Measurements from ENCODE around the gene SYT14.
A peak's percentile ranks its signal among the peaks of the same experiment; 100 is the strongest.
"Not testable (repeated sequence)": the region's sequence is repeated elsewhere in the genome, so short reads cannot be mapped to it uniquely, and the experiment has no call there.

The SYT14 gene

DNA sequence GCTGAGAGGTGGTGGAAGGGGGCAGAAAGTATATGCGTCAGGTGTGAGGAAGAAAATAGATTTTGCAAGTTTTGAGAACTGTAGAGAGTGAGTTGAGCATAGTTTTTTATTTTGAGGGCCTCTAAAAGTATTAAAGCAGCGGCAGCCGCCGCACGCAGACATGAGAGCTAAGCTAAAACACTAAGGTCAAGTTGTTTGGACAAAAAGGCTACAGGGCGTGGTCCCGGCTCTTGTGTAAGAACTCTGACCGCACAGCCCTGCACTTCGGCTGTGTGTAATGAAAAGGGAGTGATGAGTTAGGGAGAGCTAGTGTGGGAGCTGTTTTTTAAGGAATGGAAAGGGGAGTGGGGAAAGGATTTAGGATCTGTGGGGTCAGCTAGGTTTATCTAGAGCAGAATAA lies 174.9 kb downstream of the SYT14 start:
- DNase-seq (ENCODE audit: low read depth, low spot score): not testable (repeated sequence)

DNA sequence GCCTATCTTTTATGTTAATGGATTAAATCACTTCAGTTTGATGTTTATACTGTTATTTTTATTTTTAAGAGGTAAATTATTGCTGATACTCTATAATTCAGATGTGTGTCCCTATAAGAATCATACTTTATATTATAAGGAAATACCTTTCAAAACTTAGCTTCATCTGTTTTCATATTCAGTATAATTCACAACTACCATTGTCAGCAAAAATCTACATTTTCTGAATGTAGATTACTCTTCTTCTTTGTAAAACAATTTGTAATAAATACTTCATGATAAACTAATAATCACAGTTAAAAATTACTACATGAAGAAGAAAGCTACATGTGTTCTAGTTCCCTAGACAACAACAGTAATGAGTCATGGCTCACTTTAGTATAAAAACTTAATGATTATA lies 179.2 kb downstream of the SYT14 start:
- no peak for DNase-seq (ENCODE audit: low read depth, low spot score)

DNA sequence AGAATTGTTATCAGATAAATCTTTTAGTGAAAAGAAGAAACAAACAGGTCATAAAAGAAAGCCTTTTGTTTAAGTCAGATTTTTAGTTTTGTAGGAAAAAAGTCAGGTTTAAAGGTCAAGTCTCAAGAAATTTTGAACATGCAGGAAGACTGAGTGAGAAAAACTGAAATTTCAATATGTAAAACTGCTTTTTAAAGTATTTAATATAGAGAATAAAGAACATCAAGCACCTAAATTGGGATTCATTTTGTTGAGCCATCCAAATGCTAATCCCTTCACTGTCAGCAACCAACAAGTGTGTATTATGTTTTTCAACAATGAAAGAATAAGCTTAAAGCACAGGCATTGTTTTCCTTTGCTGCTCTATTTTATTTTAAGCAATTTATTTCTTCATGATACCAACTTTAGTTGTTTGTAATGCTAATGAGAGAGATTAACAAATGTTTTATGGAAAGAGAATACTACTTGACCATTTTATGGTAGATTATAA lies 179.7 kb downstream of the SYT14 start:
- no peak for DNase-seq (ENCODE audit: low read depth, low spot score)

GRCh38 chr1:210123383-210123782 lies 185.4 kb downstream of the SYT14 start:
- DNase-seq (ENCODE audit: low read depth, low spot score): no peak

DNA sequence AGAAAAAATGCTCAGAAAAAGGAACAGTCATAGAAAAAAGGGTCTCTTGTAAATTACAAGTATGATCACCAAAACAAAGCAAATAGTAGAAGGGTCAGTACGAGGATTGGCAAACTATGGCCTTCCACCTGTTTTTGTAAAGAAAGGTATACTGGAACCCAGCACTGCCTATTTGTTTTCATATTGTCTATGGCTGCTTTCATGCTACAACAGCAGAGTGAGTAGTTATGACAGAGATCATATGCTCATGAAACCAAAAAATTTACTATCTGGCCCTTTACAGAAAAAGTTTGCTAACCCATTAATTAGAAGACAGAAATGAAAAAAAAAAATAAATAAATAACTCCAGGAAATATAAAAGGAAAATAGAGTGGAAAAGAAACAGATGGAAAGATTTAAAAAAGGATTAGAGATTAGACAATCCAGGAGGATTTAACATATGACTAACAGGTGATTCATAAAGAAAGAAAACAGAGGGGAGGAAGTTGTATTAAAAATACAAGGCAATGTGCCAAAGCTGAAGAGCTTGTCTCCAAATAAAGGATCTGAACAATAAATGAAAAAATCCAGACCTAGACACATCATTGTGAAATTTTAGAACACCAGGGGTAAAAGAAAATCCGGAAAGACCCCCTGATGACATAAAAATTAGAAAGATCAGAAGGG lies 186.0 kb downstream of the SYT14 start:
- DNase-seq (ENCODE audit: low read depth, low spot score): peak; percentile 23

GRCh38 chr1:210124736-210125135 lies 186.7 kb downstream of the SYT14 start:
- DNase-seq (ENCODE audit: low read depth, low spot score): no peak

GRCh38 chr1:210125143-210125542 lies 187.1 kb downstream of the SYT14 start:
- DNase-seq (ENCODE audit: low read depth, low spot score): no peak

DNA sequence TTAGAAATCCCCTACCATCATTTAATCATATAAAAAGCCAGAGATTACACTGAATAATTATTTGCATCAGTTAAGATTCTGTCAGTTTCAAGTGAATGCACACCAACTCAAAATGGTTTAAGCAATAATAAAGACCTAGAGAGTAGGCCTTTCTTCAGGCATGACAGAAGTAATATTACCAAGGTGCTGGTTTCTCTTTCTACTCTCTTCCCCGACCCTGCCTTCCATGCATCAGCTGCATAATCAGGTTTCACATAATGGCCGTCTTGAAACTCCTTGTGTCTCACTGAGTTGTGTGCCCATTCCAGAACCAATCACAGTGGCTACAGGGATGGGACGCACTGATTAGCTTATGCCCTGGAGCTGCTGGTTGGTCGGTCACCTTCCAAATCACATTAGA lies 191.1 kb downstream of the SYT14 start:
- no peak for DNase-seq (ENCODE audit: low read depth, low spot score)

DNA sequence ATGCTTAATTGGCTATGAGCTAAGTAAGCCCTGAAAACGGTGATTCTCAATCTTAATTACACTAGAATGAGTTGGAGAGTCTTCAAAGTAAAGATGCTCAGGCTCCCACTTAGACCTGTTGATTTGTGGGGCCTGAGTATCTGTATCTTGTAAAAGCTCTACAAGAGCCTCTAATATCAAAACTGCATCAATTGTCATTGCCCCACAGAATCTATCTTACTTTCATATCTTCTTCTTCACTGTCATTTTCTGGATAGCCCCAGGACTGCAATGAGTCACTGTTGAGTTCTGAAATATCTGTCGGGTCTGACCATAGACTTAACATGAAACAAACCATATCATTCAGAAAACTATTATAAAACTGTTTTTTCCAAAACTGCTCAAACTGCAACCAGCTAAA lies 191.7 kb downstream of the SYT14 start:
- DNase-seq (ENCODE audit: low read depth, low spot score): no peak

- no peak for DNase-seq (ENCODE audit: low read depth, low spot score)
Measured at GRCh38 chr1:210132582-210132981, 194.6 kb downstream of the SYT14 start.

GRCh38 chr1:210143465-210144062 lies 205.5 kb downstream of the SYT14 start:
- peak; percentile 77 for DNase-seq (ENCODE audit: low read depth, low spot score)

GRCh38 chr1:210144736-210145135 lies 206.7 kb downstream of the SYT14 start:
- no peak for DNase-seq (ENCODE audit: low read depth, low spot score)

GRCh38 chr1:210151052-210151672 lies 213.1 kb downstream of the SYT14 start:
- DNase-seq (ENCODE audit: low read depth, low spot score): no peak

DNA sequence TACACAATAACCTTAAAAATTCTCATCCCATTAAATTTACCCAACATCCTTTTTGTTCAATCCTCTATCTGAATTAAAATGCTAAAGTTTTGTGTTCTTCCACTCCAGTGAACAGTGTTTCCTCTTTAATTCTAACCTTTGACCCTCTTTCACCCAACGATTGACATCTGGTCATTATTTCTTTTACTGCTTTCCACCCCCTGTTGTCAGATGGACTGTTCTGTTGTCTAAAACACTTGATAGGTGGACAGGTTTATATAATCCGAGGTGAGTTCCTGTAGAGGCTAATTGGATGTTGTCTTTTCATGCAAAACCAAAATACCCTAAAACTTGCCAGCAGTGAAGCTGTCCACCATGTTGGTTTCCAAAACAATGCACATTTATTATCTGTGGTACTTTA lies 221.2 kb downstream of the SYT14 start:
- DNase-seq (ENCODE audit: low read depth, low spot score): no peak

DNA sequence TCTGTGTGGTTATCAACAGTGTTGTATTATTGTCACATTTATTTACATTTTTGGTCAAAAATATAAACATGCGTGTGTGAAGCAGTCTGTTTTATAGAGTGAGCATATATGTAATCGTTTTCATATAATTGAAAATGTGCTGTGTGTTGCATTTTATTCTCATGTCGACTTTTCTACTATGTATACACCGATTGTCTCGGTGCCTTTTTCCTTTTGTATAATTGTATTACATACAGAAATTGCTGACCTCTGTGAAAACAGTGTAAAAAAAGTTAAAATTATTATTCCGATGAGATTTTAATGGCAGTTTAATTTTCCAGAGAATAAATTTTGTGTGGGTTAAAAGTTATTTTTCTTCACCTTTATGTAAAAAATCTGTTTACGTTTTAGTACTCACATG lies 232.2 kb downstream of the SYT14 start:
- DNase-seq (ENCODE audit: low read depth, low spot score): no peak

DNA sequence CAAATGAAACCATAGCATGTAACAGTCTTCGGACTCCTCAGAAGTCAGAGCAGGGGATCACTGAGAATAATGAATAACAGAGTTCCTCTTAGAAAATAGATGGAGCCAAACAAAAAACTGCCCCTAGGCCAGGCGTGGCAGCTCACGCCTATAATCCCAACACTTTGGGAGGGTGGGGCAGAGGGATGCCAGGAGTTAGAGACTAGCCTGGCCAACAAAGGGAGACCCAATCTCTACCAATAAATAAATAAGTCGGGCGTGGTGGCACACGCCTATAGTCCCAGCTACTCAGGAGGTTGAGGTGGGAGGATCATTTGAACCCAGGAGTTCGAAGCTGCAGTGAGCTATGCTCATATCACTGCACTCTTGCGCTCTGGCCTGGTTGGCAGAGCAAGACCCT lies 236.1 kb downstream of the SYT14 start:
- DNase-seq (ENCODE audit: low read depth, low spot score): no peak

GRCh38 chr1:210185063-210185462 lies 247.0 kb downstream of the SYT14 start:
- DNase-seq (ENCODE audit: low read depth, low spot score): no peak

DNA sequence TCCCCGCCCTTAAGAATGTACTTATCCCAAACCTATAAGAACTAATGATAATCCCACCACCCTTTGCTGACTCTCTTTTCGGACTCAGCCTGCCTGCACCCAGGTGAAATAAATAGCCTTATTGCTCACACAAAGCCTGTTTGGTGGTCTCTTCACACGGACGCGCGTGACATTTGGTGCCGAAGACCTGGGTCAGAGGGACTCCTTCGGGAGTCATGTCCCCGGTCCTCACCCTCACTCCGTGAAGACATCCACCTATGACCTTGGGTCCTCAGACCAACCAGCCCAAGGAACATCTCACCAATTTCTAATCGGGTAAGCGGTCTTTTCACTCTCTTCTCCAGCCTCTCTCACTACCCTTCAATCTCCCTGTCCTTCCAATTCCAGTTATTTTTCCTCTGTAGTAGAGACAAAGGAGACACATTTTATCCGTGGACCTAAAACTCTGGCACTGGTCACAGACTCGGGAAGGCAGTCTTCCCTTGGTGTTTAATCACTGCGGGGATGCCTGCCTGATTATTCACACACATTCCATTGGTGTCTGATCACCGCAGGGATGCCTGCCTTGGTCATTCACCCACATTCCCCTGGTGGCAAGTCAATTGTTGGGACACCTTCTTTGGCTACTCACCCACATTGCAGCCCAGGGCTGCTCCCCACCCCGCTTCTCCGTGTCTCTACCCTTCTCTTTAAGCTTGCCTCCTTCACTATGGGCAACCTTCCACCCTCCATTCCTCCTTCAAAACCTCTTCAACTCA lies 250.0 kb downstream of the SYT14 start:
- DNase-seq (ENCODE audit: low read depth, low spot score): not testable (repeated sequence)

DNA sequence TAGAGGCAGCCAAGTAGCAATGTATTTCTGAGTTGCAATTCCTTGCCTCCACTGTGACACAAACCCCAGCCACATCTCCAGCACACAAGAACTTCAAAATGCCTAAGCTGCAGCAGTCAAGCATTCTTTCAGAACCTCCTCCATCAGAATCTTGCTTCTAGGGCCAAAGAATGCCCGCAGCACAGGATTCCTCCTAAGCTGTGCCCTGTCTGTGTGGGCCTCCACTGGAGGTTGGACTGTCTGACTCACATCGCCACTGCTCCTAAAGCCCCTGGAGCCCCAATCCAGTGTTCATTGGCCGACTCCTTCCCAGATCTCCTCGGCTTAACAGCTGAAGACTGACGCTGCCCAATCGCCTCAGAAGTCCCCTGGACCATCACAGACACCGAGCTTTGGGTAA lies 251.4 kb downstream of the SYT14 start:
- no peak for DNase-seq (ENCODE audit: low read depth, low spot score)

DNA sequence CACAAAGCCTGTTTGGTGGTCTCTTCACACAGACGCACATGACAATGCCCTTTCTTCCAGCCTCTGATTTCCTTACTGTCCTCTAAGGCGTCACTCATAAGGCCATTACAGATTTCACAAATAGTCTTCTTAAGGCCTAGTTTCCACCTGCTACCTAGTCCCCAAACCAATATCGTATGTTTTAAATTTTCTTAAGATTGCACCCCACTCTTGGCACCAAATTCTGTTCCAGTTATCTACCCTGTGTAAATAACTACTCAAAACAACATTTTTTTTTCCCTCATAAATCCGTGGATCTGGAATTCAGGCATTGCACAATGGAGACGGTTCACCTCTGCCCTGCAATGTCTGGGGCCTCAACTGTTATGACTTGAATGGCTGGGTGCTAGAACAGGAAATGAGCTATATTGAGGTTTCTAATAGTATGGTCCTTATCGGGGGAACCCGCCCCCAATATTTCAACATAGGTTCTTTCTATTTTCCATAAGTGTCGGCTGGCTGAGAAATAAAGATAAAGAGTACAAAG lies 257.7 kb downstream of the SYT14 start:
- DNase-seq (ENCODE audit: low read depth, low spot score): no peak

GRCh38 chr1:210196266-210196665 lies 258.2 kb downstream of the SYT14 start:
- not testable (repeated sequence) for DNase-seq (ENCODE audit: low read depth, low spot score)

- DNase-seq (ENCODE audit: low read depth, low spot score): no peak
Measured at GRCh38 chr1:210198840-210199239, 260.8 kb downstream of the SYT14 start.
